ENCODE measurements around the gene DLL3.
A peak's percentile ranks its signal among the peaks of the same experiment; 100 is the strongest.

The DLL3 gene

GRCh38 chr19:39514840-39515550, 16.2 kb downstream of the DLL3 start, which contains the start of gene SELENOV:
SELENOV (plus strand) TSS chr19:39515139; CDS start chr19:39515213, 74 bp downstream.
- no peak for DNase-seq
- Histone ChIP-seq H3K9me3 (ENCODE audit: control insufficient read depth, low read length) (no peaks in the 10 kb centered on the region), H3K4me1 (ENCODE audit: control insufficient read depth, insufficient read depth, low read length, poor library complexity, severe bottlenecking) (peaks cover 14% of the 10 kb centered on the region), H3K4me3 (ENCODE audit: insufficient read depth, low read depth, low read length, poor library complexity, severe bottlenecking) (peak within 1 kb of the TSS; percentile 50), H3K36me3 (ENCODE audit: control insufficient read depth, insufficient read depth, low read length) (no peaks in the 10 kb centered on the region), H3K27me3 (replicated peaks; ENCODE audit: control insufficient read depth, insufficient read depth, low read length, poor library complexity, severe bottlenecking) (peaks cover 26% of the 10 kb centered on the region), H3K27ac (ENCODE audit: insufficient read depth, low read length, poor library complexity, severe bottlenecking) (no peak within 1 kb of the TSS)

- Histone ChIP-seq H3K4me1 (ENCODE audit: control insufficient read depth, insufficient read depth, low read length, poor library complexity, severe bottlenecking) (peaks cover 14% of the 10 kb centered on the region), H3K9me3 (ENCODE audit: control insufficient read depth, low read length) (no peaks in the 10 kb centered on the region), H3K36me3 (ENCODE audit: control insufficient read depth, insufficient read depth, low read length) (no peaks in the 10 kb centered on the region), H3K27me3 (replicated peaks; ENCODE audit: control insufficient read depth, insufficient read depth, low read length, poor library complexity, severe bottlenecking) (peaks cover 26% of the 10 kb centered on the region), H3K27ac (ENCODE audit: insufficient read depth, low read length, poor library complexity, severe bottlenecking) (no peak overlapping the region), H3K4me3 (ENCODE audit: insufficient read depth, low read depth, low read length, poor library complexity, severe bottlenecking) (peak overlapping the region; percentile 50)
- DNase-seq, result no peak
Measured at GRCh38 chr19:39515551-39516191, 16.9 kb downstream of the DLL3 start.

- Histone ChIP-seq H3K9me3 (ENCODE audit: control insufficient read depth, low read length) (no peaks in the 10 kb centered on the region), H3K4me1 (ENCODE audit: control insufficient read depth, insufficient read depth, low read length, poor library complexity, severe bottlenecking) (peaks cover 14% of the 10 kb centered on the region), H3K36me3 (ENCODE audit: control insufficient read depth, insufficient read depth, low read length) (no peaks in the 10 kb centered on the region), H3K4me3 (ENCODE audit: insufficient read depth, low read depth, low read length, poor library complexity, severe bottlenecking) (no peak overlapping the region), H3K27ac (ENCODE audit: insufficient read depth, low read length, poor library complexity, severe bottlenecking) (no peak overlapping the region), H3K27me3 (replicated peaks; ENCODE audit: control insufficient read depth, insufficient read depth, low read length, poor library complexity, severe bottlenecking) (peaks cover 26% of the 10 kb centered on the region)
- no peak for DNase-seq
Measured at GRCh38 chr19:39516270-39516669, 17.5 kb downstream of the DLL3 start.

- Histone ChIP-seq H3K4me1 (ENCODE audit: control insufficient read depth, insufficient read depth, low read length, poor library complexity, severe bottlenecking) (peaks cover 14% of the 10 kb centered on the region), H3K27me3 (replicated peaks; ENCODE audit: control insufficient read depth, insufficient read depth, low read length, poor library complexity, severe bottlenecking) (peaks cover 26% of the 10 kb centered on the region)
Measured at GRCh38 chr19:39517432-39517831, 18.7 kb downstream of the DLL3 start.

GRCh38 chr19:39518458-39518857, 19.7 kb downstream of the DLL3 start:
- no peaks in the 10 kb centered on the region for H3K9me3 ChIP-seq (ENCODE audit: control insufficient read depth, low read length)
- no peak overlapping the region for H3K4me3 ChIP-seq (ENCODE audit: insufficient read depth, low read depth, low read length, poor library complexity, severe bottlenecking)
- H3K27ac ChIP-seq (ENCODE audit: insufficient read depth, low read length, poor library complexity, severe bottlenecking), result no peak overlapping the region
- peaks cover 25% of the 10 kb centered on the region for H3K27me3 ChIP-seq (replicated peaks; ENCODE audit: control insufficient read depth, insufficient read depth, low read length, poor library complexity, severe bottlenecking)
- no peak for DNase-seq
- no peaks in the 10 kb centered on the region for H3K36me3 ChIP-seq (ENCODE audit: control insufficient read depth, insufficient read depth, low read length)
- peaks cover 14% of the 10 kb centered on the region for H3K4me1 ChIP-seq (ENCODE audit: control insufficient read depth, insufficient read depth, low read length, poor library complexity, severe bottlenecking)

More at GRCh38 chr19:39517432-39517831, 18.7 kb downstream of the DLL3 start:
- Histone ChIP-seq H3K36me3 (ENCODE audit: control insufficient read depth, insufficient read depth, low read length) (no peaks in the 10 kb centered on the region), H3K4me3 (ENCODE audit: insufficient read depth, low read depth, low read length, poor library complexity, severe bottlenecking) (no peak overlapping the region), H3K9me3 (ENCODE audit: control insufficient read depth, low read length) (no peaks in the 10 kb centered on the region), H3K27ac (ENCODE audit: insufficient read depth, low read length, poor library complexity, severe bottlenecking) (no peak overlapping the region)
- no peak for DNase-seq

GRCh38 chr19:39518975-39519374, 20.2 kb downstream of the DLL3 start:
- no peak overlapping the region for H3K4me3 ChIP-seq (ENCODE audit: insufficient read depth, low read depth, low read length, poor library complexity, severe bottlenecking)
- H3K4me1 ChIP-seq (ENCODE audit: control insufficient read depth, insufficient read depth, low read length, poor library complexity, severe bottlenecking), result peaks cover 14% of the 10 kb centered on the region
- no peaks in the 10 kb centered on the region for H3K9me3 ChIP-seq (ENCODE audit: control insufficient read depth, low read length)
- no peak overlapping the region for H3K27ac ChIP-seq (ENCODE audit: insufficient read depth, low read length, poor library complexity, severe bottlenecking)
- H3K36me3 ChIP-seq (ENCODE audit: control insufficient read depth, insufficient read depth, low read length), result no peaks in the 10 kb centered on the region
- peaks cover 20% of the 10 kb centered on the region for H3K27me3 ChIP-seq (replicated peaks; ENCODE audit: control insufficient read depth, insufficient read depth, low read length, poor library complexity, severe bottlenecking)
- DNase-seq, result no peak

GRCh38 chr19:39520541-39521484, 22.1 kb downstream of the DLL3 start:
- no peak for DNase-seq
- Histone ChIP-seq H3K27ac (ENCODE audit: insufficient read depth, low read length, poor library complexity, severe bottlenecking) (no peak overlapping the region), H3K4me3 (ENCODE audit: insufficient read depth, low read depth, low read length, poor library complexity, severe bottlenecking) (no peak overlapping the region), H3K36me3 (ENCODE audit: control insufficient read depth, insufficient read depth, low read length) (no peaks in the 10 kb centered on the region), H3K4me1 (ENCODE audit: control insufficient read depth, insufficient read depth, low read length, poor library complexity, severe bottlenecking) (peaks cover under 1% of the 10 kb centered on the region), H3K27me3 (replicated peaks; ENCODE audit: control insufficient read depth, insufficient read depth, low read length, poor library complexity, severe bottlenecking) (peaks cover 2% of the 10 kb centered on the region), H3K9me3 (ENCODE audit: control insufficient read depth, low read length) (no peaks in the 10 kb centered on the region)

GRCh38 chr19:39524495-39524894, 25.7 kb downstream of the DLL3 start:
- Histone ChIP-seq H3K4me1 (ENCODE audit: control insufficient read depth, insufficient read depth, low read length, poor library complexity, severe bottlenecking) (no peaks in the 10 kb centered on the region), H3K9me3 (ENCODE audit: control insufficient read depth, low read length) (no peaks in the 10 kb centered on the region), H3K36me3 (ENCODE audit: control insufficient read depth, insufficient read depth, low read length) (no peaks in the 10 kb centered on the region), H3K4me3 (ENCODE audit: insufficient read depth, low read depth, low read length, poor library complexity, severe bottlenecking) (no peak overlapping the region), H3K27me3 (replicated peaks; ENCODE audit: control insufficient read depth, insufficient read depth, low read length, poor library complexity, severe bottlenecking) (no peaks in the 10 kb centered on the region), H3K27ac (ENCODE audit: insufficient read depth, low read length, poor library complexity, severe bottlenecking) (no peak overlapping the region)
- no peak for DNase-seq

GRCh38 chr19:39525205-39525604, 26.5 kb downstream of the DLL3 start:
- Histone ChIP-seq H3K36me3 (ENCODE audit: control insufficient read depth, insufficient read depth, low read length) (no peaks in the 10 kb centered on the region), H3K4me3 (ENCODE audit: insufficient read depth, low read depth, low read length, poor library complexity, severe bottlenecking) (no peak overlapping the region), H3K4me1 (ENCODE audit: control insufficient read depth, insufficient read depth, low read length, poor library complexity, severe bottlenecking) (no peaks in the 10 kb centered on the region), H3K27ac (ENCODE audit: insufficient read depth, low read length, poor library complexity, severe bottlenecking) (no peak overlapping the region), H3K9me3 (ENCODE audit: control insufficient read depth, low read length) (no peaks in the 10 kb centered on the region), H3K27me3 (replicated peaks; ENCODE audit: control insufficient read depth, insufficient read depth, low read length, poor library complexity, severe bottlenecking) (no peaks in the 10 kb centered on the region)
- no peak for DNase-seq

All from effector memory CD4-positive, alpha-beta T cell (primary cell).